WTC11 (cell line): ENCODE results near the gene RNF151. TPM values are rescaled to one million over a fixed set of nuclear protein-coding genes. Genes with fewer than 3 reads are reported as not detected.

Experiments
- ATAC-seq: fragments of 200-7000 bp; cut with Tn5 transposase; 2 replicates; pipeline ENCODE4 v1.10.0; 2021; ENCODE audit warnings: mild to moderate bottlenecking, moderate library complexity
- CTCF ChIA-PET: fragments of 300-600 bp; sonication (Branson Sonifier 250); formaldehyde crosslinking; loops from one replicate; lab custom pipeline; 2021; ENCODE audit warnings: antibody characterized with exemption; lab: Charles Lee
- POLR2A ChIA-PET: fragments of 350-600 bp; sonication (Branson Sonifier 250); formaldehyde crosslinking; loops from one replicate; lab custom pipeline; 2021; ENCODE audit warnings: antibody characterized with exemption; lab: Charles Lee
- DNase-seq: peaks from one replicate; pipeline ENCODE4 v3.0.0; 2021; ENCODE audit warnings: low spot score
- H3K27ac Mint-ChIP-seq: 2 replicates; pipeline ENCODE4 v1.8.0; 2021; ENCODE audit warnings: mixed read lengths
- H3K27me3 Mint-ChIP-seq: 2 replicates; pipeline ENCODE4 v1.8.0; 2021; ENCODE audit warnings: low read depth, mild to moderate bottlenecking, moderate library complexity, mixed read lengths
- H3K36me3 Mint-ChIP-seq: 2 replicates; pipeline ENCODE4 v1.8.0; 2021; ENCODE audit warnings: mixed read lengths
- H3K4me1 Mint-ChIP-seq: 2 replicates; pipeline ENCODE4 v1.8.0; 2022; ENCODE audit warnings: mixed read lengths
- H3K4me3 Mint-ChIP-seq: 2 replicates; pipeline ENCODE4 v1.8.0; 2021; ENCODE audit warnings: mild to moderate bottlenecking, moderate library complexity, mixed read lengths
- H3K9me3 Mint-ChIP-seq: 2 replicates; pipeline ENCODE4 v1.8.0; 2021; ENCODE audit warnings: mixed read lengths
- CREM ChIP-seq: sonication (generic); formaldehyde crosslinking; IDR thresholded peaks from 2 replicates; pipeline ENCODE4 v1.8.1; 2022; ENCODE audit warnings: mild to moderate bottlenecking, missing genetic modification reagents, moderate library complexity
- GABPB1 ChIP-seq: sonication (generic); formaldehyde crosslinking; IDR thresholded peaks from 2 replicates; pipeline ENCODE4 v1.8.1; 2023; ENCODE audit warnings: mild to moderate bottlenecking, missing genetic modification reagents
- JAZF1 ChIP-seq: fragments of 250-450 bp; sonication (Bioruptor Pico); IDR thresholded peaks from 2 replicates; pipeline ENCODE4 v1.9.0; 2021; ENCODE audit warnings: moderate library complexity, mild to moderate bottlenecking, inconsistent platforms
- MXD4 ChIP-seq: fragments of 250-450 bp; sonication (Bioruptor Pico); IDR thresholded peaks from 2 replicates; pipeline ENCODE4 v1.8.0; 2021; ENCODE audit warnings: mild to moderate bottlenecking, moderate library complexity, borderline replicate concordance
- NFATC4 ChIP-seq: fragments of 250-450 bp; sonication (Bioruptor Pico); IDR thresholded peaks from 2 replicates; pipeline ENCODE4 v1.9.0; 2021; ENCODE audit warnings: mild to moderate bottlenecking
- SP1 ChIP-seq: sonication (generic); formaldehyde crosslinking; conservative IDR thresholded peaks from 2 replicates; pipeline ENCODE4 v1.8.1; 2022; ENCODE audit warnings: missing genetic modification reagents
- TEAD4 ChIP-seq: sonication (generic); formaldehyde crosslinking; IDR thresholded peaks from 2 replicates; pipeline ENCODE4 v1.8.0; 2022; ENCODE audit warnings: mild to moderate bottlenecking, missing genetic modification reagents
- ZNF121 ChIP-seq: sonication (generic); formaldehyde crosslinking; IDR thresholded peaks from 2 replicates; pipeline ENCODE4 v1.8.0; 2023; ENCODE audit warnings: missing genetic modification reagents
- ZNF138 ChIP-seq: sonication (generic); formaldehyde crosslinking; conservative IDR thresholded peaks from 2 replicates; pipeline ENCODE4 v1.8.1; 2022; ENCODE audit warnings: mild to moderate bottlenecking, moderate library complexity, missing genetic modification reagents
- ZNF396 ChIP-seq: fragments of 250-450 bp; sonication (Bioruptor Pico); IDR thresholded peaks from 2 replicates; pipeline ENCODE4 v1.8.0; 2021; ENCODE audit warnings: mild to moderate bottlenecking, moderate library complexity, borderline replicate concordance
- ZNF416 ChIP-seq: fragments of 250-450 bp; sonication (Bioruptor Pico); IDR thresholded peaks from 2 replicates; pipeline ENCODE4 v1.9.0; 2021; ENCODE audit warnings: mild to moderate bottlenecking, inconsistent platforms
- total RNA-seq: library from RNA; stranded (reverse); gene quantifications from 3 replicates; pipeline ENCODE4 v1.2.3, GENCODE V29; 2021
- TF ChIP-seq, protein P1 (sequence below): fragments of 250-450 bp; sonication (Bioruptor Pico); IDR thresholded peaks from 2 replicates; pipeline ENCODE4 v1.9.0; 2021; ENCODE audit warnings: mild to moderate bottlenecking, borderline replicate concordance
- TF ChIP-seq, protein P2 (sequence below): sonication (generic); formaldehyde crosslinking; IDR thresholded peaks from 2 replicates; pipeline ENCODE4 v1.8.0; 2023; ENCODE audit warnings: mild to moderate bottlenecking, missing genetic modification reagents
- TF ChIP-seq, protein P3 (sequence below): sonication (generic); formaldehyde crosslinking; IDR thresholded peaks from 2 replicates; pipeline ENCODE4 v1.8.1; 2023; ENCODE audit warnings: mild to moderate bottlenecking, moderate library complexity, missing genetic modification reagents
- TF ChIP-seq, protein P4 (sequence below): sonication (generic); formaldehyde crosslinking; IDR thresholded peaks from 2 replicates; pipeline ENCODE4 v1.8.0; 2022; ENCODE audit warnings: mild to moderate bottlenecking, missing genetic modification reagents
- TF ChIP-seq, protein P5 (sequence below): sonication (generic); formaldehyde crosslinking; conservative IDR thresholded peaks from 2 replicates; pipeline ENCODE4 v1.8.1; 2023; ENCODE audit warnings: mild to moderate bottlenecking, low read depth, missing genetic modification reagents, moderate library complexity

RNF151 gene
- total RNA-seq, 1 experiment from 2014 or later: 0.31 TPM

DNA sequence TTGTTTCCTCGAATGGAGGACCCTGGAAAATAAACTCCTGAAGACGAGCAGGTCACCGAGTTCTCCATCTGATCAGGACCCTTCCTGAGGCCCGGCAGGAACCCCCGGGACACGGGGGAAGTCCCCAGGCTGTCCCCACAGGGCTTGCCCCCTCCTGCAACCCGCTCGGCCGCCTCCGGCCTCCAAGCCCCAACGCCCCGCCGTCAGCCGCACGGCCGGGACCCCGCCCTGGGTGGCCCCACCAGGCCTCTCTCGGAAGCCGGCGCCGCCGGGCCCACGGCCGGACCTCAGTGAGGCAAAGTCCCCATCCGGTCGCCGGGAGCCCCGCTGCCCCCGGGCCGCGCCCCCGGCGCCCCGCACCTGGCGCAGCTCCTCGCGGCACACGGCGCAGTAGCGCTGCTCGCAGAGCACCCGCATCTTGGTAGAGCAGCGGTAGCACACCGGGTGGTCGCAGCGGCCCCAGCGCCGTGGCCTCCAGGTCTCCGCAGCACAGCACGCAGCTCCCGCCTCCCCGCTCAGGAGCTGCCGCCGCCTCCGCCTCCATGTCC, 42.6 kb downstream of the RNF151 start (continued):
- TF ChIP-seq, protein P1, sequence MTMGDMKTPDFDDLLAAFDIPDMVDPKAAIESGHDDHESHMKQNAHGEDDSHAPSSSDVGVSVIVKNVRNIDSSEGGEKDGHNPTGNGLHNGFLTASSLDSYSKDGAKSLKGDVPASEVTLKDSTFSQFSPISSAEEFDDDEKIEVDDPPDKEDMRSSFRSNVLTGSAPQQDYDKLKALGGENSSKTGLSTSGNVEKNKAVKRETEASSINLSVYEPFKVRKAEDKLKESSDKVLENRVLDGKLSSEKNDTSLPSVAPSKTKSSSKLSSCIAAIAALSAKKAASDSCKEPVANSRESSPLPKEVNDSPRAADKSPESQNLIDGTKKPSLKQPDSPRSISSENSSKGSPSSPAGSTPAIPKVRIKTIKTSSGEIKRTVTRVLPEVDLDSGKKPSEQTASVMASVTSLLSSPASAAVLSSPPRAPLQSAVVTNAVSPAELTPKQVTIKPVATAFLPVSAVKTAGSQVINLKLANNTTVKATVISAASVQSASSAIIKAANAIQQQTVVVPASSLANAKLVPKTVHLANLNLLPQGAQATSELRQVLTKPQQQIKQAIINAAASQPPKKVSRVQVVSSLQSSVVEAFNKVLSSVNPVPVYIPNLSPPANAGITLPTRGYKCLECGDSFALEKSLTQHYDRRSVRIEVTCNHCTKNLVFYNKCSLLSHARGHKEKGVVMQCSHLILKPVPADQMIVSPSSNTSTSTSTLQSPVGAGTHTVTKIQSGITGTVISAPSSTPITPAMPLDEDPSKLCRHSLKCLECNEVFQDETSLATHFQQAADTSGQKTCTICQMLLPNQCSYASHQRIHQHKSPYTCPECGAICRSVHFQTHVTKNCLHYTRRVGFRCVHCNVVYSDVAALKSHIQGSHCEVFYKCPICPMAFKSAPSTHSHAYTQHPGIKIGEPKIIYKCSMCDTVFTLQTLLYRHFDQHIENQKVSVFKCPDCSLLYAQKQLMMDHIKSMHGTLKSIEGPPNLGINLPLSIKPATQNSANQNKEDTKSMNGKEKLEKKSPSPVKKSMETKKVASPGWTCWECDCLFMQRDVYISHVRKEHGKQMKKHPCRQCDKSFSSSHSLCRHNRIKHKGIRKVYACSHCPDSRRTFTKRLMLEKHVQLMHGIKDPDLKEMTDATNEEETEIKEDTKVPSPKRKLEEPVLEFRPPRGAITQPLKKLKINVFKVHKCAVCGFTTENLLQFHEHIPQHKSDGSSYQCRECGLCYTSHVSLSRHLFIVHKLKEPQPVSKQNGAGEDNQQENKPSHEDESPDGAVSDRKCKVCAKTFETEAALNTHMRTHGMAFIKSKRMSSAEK (CRISPR knock-in tag): no peak
- TF ChIP-seq CREM (CRISPR knock-in tag) (peak; percentile 19; the same call in 1 of the 2 replicates), ZNF121 (CRISPR knock-in tag) (no peak), ZNF396 (CRISPR knock-in tag) (no peak), NFATC4 (no peak)
- TF ChIP-seq, protein P2, sequence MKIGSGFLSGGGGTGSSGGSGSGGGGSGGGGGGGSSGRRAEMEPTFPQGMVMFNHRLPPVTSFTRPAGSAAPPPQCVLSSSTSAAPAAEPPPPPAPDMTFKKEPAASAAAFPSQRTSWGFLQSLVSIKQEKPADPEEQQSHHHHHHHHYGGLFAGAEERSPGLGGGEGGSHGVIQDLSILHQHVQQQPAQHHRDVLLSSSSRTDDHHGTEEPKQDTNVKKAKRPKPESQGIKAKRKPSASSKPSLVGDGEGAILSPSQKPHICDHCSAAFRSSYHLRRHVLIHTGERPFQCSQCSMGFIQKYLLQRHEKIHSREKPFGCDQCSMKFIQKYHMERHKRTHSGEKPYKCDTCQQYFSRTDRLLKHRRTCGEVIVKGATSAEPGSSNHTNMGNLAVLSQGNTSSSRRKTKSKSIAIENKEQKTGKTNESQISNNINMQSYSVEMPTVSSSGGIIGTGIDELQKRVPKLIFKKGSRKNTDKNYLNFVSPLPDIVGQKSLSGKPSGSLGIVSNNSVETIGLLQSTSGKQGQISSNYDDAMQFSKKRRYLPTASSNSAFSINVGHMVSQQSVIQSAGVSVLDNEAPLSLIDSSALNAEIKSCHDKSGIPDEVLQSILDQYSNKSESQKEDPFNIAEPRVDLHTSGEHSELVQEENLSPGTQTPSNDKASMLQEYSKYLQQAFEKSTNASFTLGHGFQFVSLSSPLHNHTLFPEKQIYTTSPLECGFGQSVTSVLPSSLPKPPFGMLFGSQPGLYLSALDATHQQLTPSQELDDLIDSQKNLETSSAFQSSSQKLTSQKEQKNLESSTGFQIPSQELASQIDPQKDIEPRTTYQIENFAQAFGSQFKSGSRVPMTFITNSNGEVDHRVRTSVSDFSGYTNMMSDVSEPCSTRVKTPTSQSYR (CRISPR knock-in tag): no peak
- TF ChIP-seq, protein P3, sequence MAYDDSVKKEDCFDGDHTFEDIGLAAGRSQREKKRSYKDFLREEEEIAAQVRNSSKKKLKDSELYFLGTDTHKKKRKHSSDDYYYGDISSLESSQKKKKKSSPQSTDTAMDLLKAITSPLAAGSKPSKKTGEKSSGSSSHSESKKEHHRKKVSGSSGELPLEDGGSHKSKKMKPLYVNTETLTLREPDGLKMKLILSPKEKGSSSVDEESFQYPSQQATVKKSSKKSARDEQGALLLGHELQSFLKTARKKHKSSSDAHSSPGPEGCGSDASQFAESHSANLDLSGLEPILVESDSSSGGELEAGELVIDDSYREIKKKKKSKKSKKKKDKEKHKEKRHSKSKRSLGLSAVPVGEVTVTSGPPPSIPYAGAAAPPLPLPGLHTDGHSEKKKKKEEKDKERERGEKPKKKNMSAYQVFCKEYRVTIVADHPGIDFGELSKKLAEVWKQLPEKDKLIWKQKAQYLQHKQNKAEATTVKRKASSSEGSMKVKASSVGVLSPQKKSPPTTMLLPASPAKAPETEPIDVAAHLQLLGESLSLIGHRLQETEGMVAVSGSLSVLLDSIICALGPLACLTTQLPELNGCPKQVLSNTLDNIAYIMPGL: peak; percentile 36; the same call in 1 of the 2 replicates

DNA sequence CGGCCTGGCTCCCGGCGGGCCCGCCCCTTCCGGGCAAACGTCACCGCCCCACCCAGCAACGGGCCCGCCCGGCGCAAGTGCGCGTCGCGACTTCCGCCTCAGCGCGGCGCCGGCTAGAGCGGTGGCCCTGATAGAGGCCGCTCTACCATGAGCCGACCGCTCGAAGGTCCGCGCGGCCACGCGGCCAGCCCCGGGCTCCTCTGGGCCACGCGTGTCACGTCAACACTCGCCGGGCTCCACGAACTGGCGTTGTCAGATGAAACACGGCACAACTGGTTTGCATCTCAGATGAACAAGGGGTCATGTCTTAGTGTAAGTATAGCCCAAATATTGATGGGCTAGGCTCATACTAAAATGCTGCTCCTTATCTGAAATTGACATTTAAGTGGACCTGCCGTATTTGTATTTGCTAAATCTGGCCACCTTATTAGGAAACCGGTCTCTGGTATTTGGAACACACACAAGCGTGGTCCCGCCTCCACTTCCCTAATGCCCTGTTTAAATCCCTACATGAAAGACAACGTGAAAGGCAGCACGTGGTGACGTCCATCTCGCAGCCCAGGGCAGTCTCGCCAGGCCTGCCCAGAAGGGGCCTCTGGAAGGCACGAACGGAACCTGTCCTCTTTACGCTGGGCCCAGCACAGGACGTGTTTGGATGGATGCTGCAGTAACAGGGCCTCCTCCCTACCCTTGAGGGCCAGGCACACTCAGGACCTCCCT, 43.3 kb downstream of the RNF151 start, which contains the start of gene ZNF598:
TSS of gene ZNF598 (minus strand) at position 31 of the 720 bp plus-strand sequence.
- Mint-ChIP-seq H3K4me3 (peak within 1 kb of the TSS; percentile 87), H3K27me3 (no peaks in the 10 kb centered on the region), H3K36me3 (peaks cover 5% of the 10 kb centered on the region; the same call in 1 of the 2 replicates), H3K4me1 (peaks cover 33% of the 10 kb centered on the region), H3K27ac (peak within 1 kb of the TSS; percentile 88), H3K9me3 (no peaks in the 10 kb centered on the region)
- POLR2A ChIA-PET: no interaction called here
- CTCF ChIA-PET: interaction anchor here (1.8 kb wide), 1 partner anchor 81 kb away, joined by 6 read pairs; no protein-coding TSS in a partner anchor
- DNase-seq: peak; percentile 76
- ATAC-seq: peak; percentile 85
- peak; percentile 94 for TF ChIP-seq SP1 (CRISPR knock-in tag)
- 0 out of 2 replicates have a peak, but pooled peaks have one; percentile 16 for TF ChIP-seq TEAD4 (CRISPR knock-in tag)
- TF ChIP-seq, protein P4, sequence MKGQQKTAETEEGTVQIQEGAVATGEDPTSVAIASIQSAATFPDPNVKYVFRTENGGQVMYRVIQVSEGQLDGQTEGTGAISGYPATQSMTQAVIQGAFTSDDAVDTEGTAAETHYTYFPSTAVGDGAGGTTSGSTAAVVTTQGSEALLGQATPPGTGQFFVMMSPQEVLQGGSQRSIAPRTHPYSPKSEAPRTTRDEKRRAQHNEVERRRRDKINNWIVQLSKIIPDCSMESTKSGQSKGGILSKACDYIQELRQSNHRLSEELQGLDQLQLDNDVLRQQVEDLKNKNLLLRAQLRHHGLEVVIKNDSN: peak; percentile 74
- TF ChIP-seq, protein P5, sequence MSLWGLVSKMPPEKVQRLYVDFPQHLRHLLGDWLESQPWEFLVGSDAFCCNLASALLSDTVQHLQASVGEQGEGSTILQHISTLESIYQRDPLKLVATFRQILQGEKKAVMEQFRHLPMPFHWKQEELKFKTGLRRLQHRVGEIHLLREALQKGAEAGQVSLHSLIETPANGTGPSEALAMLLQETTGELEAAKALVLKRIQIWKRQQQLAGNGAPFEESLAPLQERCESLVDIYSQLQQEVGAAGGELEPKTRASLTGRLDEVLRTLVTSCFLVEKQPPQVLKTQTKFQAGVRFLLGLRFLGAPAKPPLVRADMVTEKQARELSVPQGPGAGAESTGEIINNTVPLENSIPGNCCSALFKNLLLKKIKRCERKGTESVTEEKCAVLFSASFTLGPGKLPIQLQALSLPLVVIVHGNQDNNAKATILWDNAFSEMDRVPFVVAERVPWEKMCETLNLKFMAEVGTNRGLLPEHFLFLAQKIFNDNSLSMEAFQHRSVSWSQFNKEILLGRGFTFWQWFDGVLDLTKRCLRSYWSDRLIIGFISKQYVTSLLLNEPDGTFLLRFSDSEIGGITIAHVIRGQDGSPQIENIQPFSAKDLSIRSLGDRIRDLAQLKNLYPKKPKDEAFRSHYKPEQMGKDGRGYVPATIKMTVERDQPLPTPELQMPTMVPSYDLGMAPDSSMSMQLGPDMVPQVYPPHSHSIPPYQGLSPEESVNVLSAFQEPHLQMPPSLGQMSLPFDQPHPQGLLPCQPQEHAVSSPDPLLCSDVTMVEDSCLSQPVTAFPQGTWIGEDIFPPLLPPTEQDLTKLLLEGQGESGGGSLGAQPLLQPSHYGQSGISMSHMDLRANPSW: no peak
- no peak for TF ChIP-seq ZNF138 (CRISPR knock-in tag)
- TF ChIP-seq, protein P1 (CRISPR knock-in tag): no peak
- peak; percentile 48; the same call in 1 of the 2 replicates for TF ChIP-seq GABPB1
- no peak for TF ChIP-seq JAZF1
- no peak for TF ChIP-seq MXD4 (CRISPR knock-in tag)
- TF ChIP-seq ZNF416: no peak
